Psoas muscle (tissue), 8 donors: ENCODE results near the gene PCED1B. TPM values are rescaled to one million over a fixed set of nuclear protein-coding genes. Genes with fewer than 3 reads are reported as not detected.
"Not testable (repeated sequence)": the region's sequence is repeated elsewhere in the genome, so short reads cannot be mapped to it uniquely, and the experiment has no call there.

Source experiments
- ATAC-seq, 4 donors: fragments of 200-7000 bp; cut with Tn5 transposase; one replicate each; pipeline ENCODE4 v1.9.1; 2020; ENCODE audit warnings: moderate library complexity in 3 of 4, mild to moderate bottlenecking in 2 of 4
- DNase-seq, 2 donors: peaks; one replicate each; pipeline ENCODE4 v3.0.0-alpha.2; 2020
- H3K27ac ChIP-seq: fragments of 200-600 bp; one replicate; pipeline ENCODE4 v1.8.0; 2022
- H3K27me3 ChIP-seq, 3 donors: fragments of 200-600 bp in 1 of 3; one replicate each; pipeline versions ENCODE4 v1.6.1 to v1.8.0; 2013 to 2022; ENCODE audit warnings: low read length in 2 of 3, mild to moderate bottlenecking in 2 of 3, moderate library complexity in 1 of 3; ENCODE audit not compliant: insufficient read depth in 3 of 3
- H3K36me3 ChIP-seq, 2 donors: fragments of 200-600 bp in 1 of 2; one replicate each; pipeline versions ENCODE4 v1.6.1 to v1.8.0; 2013 to 2022; ENCODE audit warnings: low read depth in 1 of 2, mild to moderate bottlenecking in 1 of 2, moderate library complexity in 1 of 2; ENCODE audit not compliant: insufficient read depth in 1 of 2
- H3K4me1 ChIP-seq: fragments of 200-600 bp; one replicate; pipeline ENCODE4 v1.8.0; 2022
- H3K4me3 ChIP-seq: fragments of 200-600 bp; one replicate; pipeline ENCODE4 v1.8.0; 2022; ENCODE audit warnings: mild to moderate bottlenecking
- H3K9me3 ChIP-seq: fragments of 200-600 bp; one replicate; pipeline ENCODE4 v1.8.0; 2022
- WGBS, 3 donors: extraction: QIAGEN DNeasy Blood & Tissue Kit; methylation state at CpG; one replicate each; pipeline versions ENCODE4 v1.1.6 to v1.1.7; 2013; 5-methylcytosine and 5-hydroxymethylcytosine counted together
- intact Hi-C, 2 donors: fragments of 100-400 bp; cut with DNase I; formaldehyde crosslinking; loops; one replicate each; pipeline versions ENCODE4 v1.11.0 to v1.14.2; 2022
- polyA plus RNA-seq, 3 donors: library from polyadenylated mRNA; stranded (reverse); fragments of 200-250 nt; gene quantifications; one replicate each; pipeline ENCODE4 v1.2.3, GENCODE V29; 2013
- total RNA-seq, 4 donors: library from RNA; stranded (reverse); fragmentation: NEBNext Ultra II Directional in 2 of 4; extraction: Animal tissue kit (Norgen Biotek cat#: 25700) in 2 of 4; gene quantifications; one replicate each; pipeline versions ENCODE4 v1.2.1 to v1.2.4, GENCODE V29; 2021 to 2023
- TF ChIP-seq, protein P1 (sequence below): fragments of 200-600 bp; IDR thresholded peaks from one replicate; pipeline ENCODE4 v1.8.0; 2022; ENCODE audit warnings: antibody characterized with exemption
- donor health status: healthy with polysubstance abuse.
- donor health status: DM: no; HTN: no; CAD: no; lungs with moderate emphysema.
- donor health status: Bipolar disorder and iron deficiency.
- donor health status: healthy.
- donor health status: DM: yes; HTN: yes; CAD: no.
- donor health status: DM: no; HTN: no; CAD: no.
- donor health status: DM: no; HTN: no; CAD: no.
- donor health status: DM: yes; HTN: yes; CAD: no.

The PCED1B gene
- total and polyA plus RNA-seq, 7 donors: 0.18 to 1.2 (median 0.38) TPM

DNA sequence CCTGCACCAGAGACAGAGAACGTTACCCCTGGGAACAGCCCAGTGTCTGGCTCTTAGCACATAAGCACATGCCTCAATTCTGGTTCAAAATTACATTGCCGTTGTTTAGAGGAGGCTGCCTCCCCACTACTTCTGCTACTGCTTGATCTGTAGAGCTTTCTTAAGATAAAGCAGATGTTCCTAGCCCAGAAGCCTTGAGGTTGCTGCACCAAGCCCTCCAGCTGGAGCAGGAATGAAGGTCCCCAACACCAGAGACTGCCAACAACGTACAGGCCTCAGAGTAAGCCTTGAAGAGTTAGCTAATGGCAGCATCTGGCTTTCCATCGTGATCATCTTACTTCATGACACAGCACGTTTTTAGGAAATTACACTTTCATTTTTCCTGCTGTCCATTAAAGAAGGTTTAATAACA lies 35.1 kb downstream of the PCED1B start:
- no peak for ATAC-seq
- 47 to 68% (median 49%) methylated on average over 5 of the region's 5 CpGs for WGBS, 3 donors

DNA sequence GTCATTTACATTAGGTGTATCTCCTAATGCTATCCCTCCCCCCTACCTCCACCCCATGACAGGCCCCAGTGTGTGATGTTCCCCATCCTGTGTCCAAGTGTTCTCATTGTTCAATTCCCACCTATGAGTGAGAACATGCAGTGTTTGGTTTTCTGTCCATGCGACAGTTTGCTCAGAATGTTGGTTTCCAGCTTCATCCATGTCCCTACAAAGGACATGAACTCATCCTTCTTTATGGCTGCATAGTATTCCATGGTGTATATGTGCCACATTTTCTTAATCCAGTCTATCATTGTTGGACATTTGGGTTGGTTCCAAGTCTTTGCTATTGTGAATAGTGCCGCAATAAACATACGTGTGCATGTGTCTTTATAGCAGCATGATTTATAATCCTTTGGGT lies 37.9 kb downstream of the PCED1B start:
- H3K9me3 ChIP-seq, DNase-seq, H3K36me3 ChIP-seq, ATAC-seq, intact Hi-C loops, H3K27me3 ChIP-seq, H3K4me3 ChIP-seq, H3K4me1 ChIP-seq, H3K27ac ChIP-seq: not testable (repeated sequence)
- WGBS, 3 donors: 63 to 100% (median 92%) methylated on average over 1 of the region's 3 CpGs

More for the DNA sequence above, 35.1 kb downstream of the PCED1B start:
- DNase-seq: no peak
- Histone ChIP-seq H3K27me3 (no peaks in the 10 kb centered on the region), H3K9me3 (no peaks in the 10 kb centered on the region), H3K4me3 (no peak overlapping the region), H3K36me3 (no peaks in the 10 kb centered on the region), H3K27ac (no peak overlapping the region), H3K4me1 (no peaks in the 10 kb centered on the region)
- TF ChIP-seq, protein P1, sequence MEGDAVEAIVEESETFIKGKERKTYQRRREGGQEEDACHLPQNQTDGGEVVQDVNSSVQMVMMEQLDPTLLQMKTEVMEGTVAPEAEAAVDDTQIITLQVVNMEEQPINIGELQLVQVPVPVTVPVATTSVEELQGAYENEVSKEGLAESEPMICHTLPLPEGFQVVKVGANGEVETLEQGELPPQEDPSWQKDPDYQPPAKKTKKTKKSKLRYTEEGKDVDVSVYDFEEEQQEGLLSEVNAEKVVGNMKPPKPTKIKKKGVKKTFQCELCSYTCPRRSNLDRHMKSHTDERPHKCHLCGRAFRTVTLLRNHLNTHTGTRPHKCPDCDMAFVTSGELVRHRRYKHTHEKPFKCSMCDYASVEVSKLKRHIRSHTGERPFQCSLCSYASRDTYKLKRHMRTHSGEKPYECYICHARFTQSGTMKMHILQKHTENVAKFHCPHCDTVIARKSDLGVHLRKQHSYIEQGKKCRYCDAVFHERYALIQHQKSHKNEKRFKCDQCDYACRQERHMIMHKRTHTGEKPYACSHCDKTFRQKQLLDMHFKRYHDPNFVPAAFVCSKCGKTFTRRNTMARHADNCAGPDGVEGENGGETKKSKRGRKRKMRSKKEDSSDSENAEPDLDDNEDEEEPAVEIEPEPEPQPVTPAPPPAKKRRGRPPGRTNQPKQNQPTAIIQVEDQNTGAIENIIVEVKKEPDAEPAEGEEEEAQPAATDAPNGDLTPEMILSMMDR: no peak
- intact Hi-C loops: no loop called here

DNA sequence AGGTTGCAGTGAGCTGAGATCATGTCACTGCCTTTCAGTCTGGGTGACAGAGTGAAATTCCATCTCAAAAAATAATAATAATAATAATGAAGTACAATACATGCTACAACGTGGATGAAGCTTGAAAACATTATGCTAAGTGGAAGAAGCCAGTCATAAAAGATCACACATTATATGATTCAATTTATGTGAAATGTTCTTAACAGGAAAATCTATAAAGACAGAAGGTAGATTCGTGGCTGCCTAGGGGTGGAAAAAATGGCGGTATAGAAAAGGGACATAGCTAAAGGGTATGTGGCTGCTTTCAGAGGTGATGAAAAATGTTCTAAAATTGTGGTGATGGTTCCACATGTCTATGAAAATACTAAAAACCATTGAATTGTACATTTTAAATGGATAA lies 41.3 kb downstream of the PCED1B start:
- no peaks in the 10 kb centered on the region for H3K4me1 ChIP-seq
- H3K36me3 ChIP-seq: no peaks in the 10 kb centered on the region
- H3K9me3 ChIP-seq: no peaks in the 10 kb centered on the region
- ATAC-seq: no peak
- TF ChIP-seq, protein P1: no peak
- H3K27me3 ChIP-seq: no peaks in the 10 kb centered on the region
- WGBS, 3 donors: 91 to 97% (median 92%) methylated on average over 3 of the region's 3 CpGs
- no peak for DNase-seq
- H3K4me3 ChIP-seq: no peak overlapping the region
- intact Hi-C loops: no loop called here
- no peak overlapping the region for H3K27ac ChIP-seq

DNA sequence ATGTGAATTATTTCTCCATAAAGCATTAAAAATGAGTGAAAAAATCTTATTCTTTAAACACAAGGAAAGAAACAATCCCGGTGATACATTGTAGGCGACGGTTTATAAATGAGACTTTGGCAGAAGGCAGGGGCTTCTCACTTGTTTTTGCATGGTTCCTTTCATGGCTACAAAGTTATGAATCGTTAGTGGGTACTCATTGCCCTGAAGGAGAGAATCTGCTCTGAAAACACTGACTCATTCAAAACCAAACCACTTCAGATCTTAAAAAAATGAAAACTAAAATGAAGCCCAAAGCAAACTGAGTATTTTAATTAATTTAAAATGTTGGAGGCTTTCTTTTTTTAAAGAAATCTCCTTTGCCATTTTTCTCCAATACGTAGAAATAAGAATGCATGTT lies 41.7 kb downstream of the PCED1B start:
- no peaks in the 10 kb centered on the region for H3K9me3 ChIP-seq
- no peaks in the 10 kb centered on the region for H3K4me1 ChIP-seq
- no peaks in the 10 kb centered on the region for H3K36me3 ChIP-seq
- ATAC-seq (no peak), DNase-seq (no peak)
- intact Hi-C loops: no loop called here
- TF ChIP-seq, protein P1: no peak
- 82 to 91% (median 83%) methylated on average over 5 of the region's 5 CpGs for WGBS, 3 donors
- no peak overlapping the region for H3K27ac ChIP-seq
- H3K4me3 ChIP-seq: no peak overlapping the region
- H3K27me3 ChIP-seq: no peaks in the 10 kb centered on the region

DNA sequence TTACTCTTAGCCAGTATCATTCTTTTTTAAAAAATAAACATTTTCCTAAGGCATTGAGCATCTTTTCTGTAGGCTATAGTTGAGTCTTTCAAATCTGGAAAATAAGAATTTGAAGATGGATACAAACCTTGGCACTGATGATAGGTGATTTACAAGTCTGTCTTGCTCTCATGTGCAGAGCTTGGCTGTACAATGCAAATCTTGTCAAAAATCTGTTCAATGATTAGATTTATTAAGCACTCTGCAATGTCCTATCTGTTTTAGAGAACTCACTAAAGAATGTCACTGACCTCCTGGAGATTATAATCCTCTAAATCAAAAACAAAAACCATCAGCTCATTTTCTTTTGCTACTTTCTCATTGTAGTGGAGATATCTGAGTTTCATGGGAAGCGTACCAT lies 43.2 kb downstream of the PCED1B start:
- Histone ChIP-seq H3K36me3 (no peaks in the 10 kb centered on the region), H3K9me3 (no peaks in the 10 kb centered on the region), H3K27me3 (no peaks in the 10 kb centered on the region), H3K27ac (no peak overlapping the region), H3K4me3 (no peak overlapping the region), H3K4me1 (no peaks in the 10 kb centered on the region)
- 97 to 100% (median 100%) methylated on average over 1 of the region's 1 CpG for WGBS, 3 donors
- intact Hi-C loops: no loop called here
- DNase-seq: no peak
- ATAC-seq: no peak
- TF ChIP-seq, protein P1: no peak
